Activated CD8-positive, alpha-beta memory T cell treated with anti-CD3 and anti-CD28 coated beads for 4 hours (primary cell): ENCODE data around the gene ENPEP.
"Not testable (repeated sequence)": the region's sequence is repeated elsewhere in the genome, so short reads cannot be mapped to it uniquely, and the experiment has no call there.

Experiments
- DNase-seq, 2 donors: peaks; one replicate each; pipeline ENCODE4 v3.0.0-alpha.2; 2020; ENCODE audit warnings: low read depth in 2 of 2

ENPEP gene

GRCh38 chr4:110475881-110476818, at the start of gene ENPEP:
ENPEP (plus strand) TSS chr4:110476155; CDS start chr4:110476415, 260 bp downstream.
- DNase-seq = no peak

GRCh38 chr4:110431805-110432204, 44.1 kb upstream of the ENPEP start:
- not testable (repeated sequence) for DNase-seq

GRCh38 chr4:110437292-110437691, 38.7 kb upstream of the ENPEP start:
- not testable (repeated sequence) for DNase-seq

- DNase-seq = not testable (repeated sequence)
Measured at GRCh38 chr4:110439209-110439608, 36.7 kb upstream of the ENPEP start.

- DNase-seq = no peak
Measured at GRCh38 chr4:110442309-110442708, 33.6 kb upstream of the ENPEP start.

GRCh38 chr4:110442788-110443187, 33.2 kb upstream of the ENPEP start:
- DNase-seq = no peak

GRCh38 chr4:110449947-110450346, 26.0 kb upstream of the ENPEP start:
- DNase-seq = no peak

GRCh38 chr4:110452546-110452945, 23.4 kb upstream of the ENPEP start:
- DNase-seq = no peak

GRCh38 chr4:110454441-110454840, 21.5 kb upstream of the ENPEP start:
- DNase-seq = no peak

GRCh38 chr4:110458494-110459266, 17.3 kb upstream of the ENPEP start:
- DNase-seq = no peak

- DNase-seq = no peak
Measured at GRCh38 chr4:110460074-110460746, 15.7 kb upstream of the ENPEP start.

GRCh38 chr4:110467400-110467799, 8.6 kb upstream of the ENPEP start:
- no peak for DNase-seq

- DNase-seq = no peak
Measured at GRCh38 chr4:110472583-110473329, 3.2 kb upstream of the ENPEP start.

- DNase-seq = no peak
Measured at GRCh38 chr4:110474481-110474880, 1.5 kb upstream of the ENPEP start.

- DNase-seq = not testable (repeated sequence)
Measured at GRCh38 chr4:110475080-110475479, 875 bp upstream of the ENPEP start.

GRCh38 chr4:110477836-110478235, 1.9 kb downstream of the ENPEP start:
- DNase-seq = no peak

GRCh38 chr4:110480031-110480549, 4.1 kb downstream of the ENPEP start:
- no peak for DNase-seq

- no peak for DNase-seq
Measured at GRCh38 chr4:110480746-110481271, 4.9 kb downstream of the ENPEP start.

GRCh38 chr4:110483516-110483915, 7.6 kb downstream of the ENPEP start:
- no peak for DNase-seq

GRCh38 chr4:110484029-110484428, 8.1 kb downstream of the ENPEP start:
- no peak for DNase-seq

GRCh38 chr4:110484767-110485166, 8.8 kb downstream of the ENPEP start:
- no peak for DNase-seq
